GM10248 (cell line): ENCODE results near the gene CAMTA1.

Source experiments
- CTCF ChIA-PET: fragments of 300-600 bp; sonication (Branson Sonifier 250); formaldehyde crosslinking; extraction: SDS; loops from one replicate; lab custom pipeline; 2021; ENCODE audit warnings: antibody characterized with exemption; lab: Yijun Ruan, JAX
- POLR2A ChIA-PET: fragments of 350-650 bp; sonication (Branson Sonifier 250); formaldehyde crosslinking; extraction: SDS; loops from one replicate; lab custom pipeline; 2020; ENCODE audit warnings: antibody characterized with exemption; lab: Yijun Ruan, JAX
- DNase-seq: peaks from one replicate; pipeline ENCODE4 v3.0.0; 2012; ENCODE audit errors: extremely low spot score
- CTCF ChIP-seq: IDR thresholded peaks from 2 replicates; pipeline ENCODE4 v1.5.1; 2012; ENCODE audit warnings: mild to moderate bottlenecking, low read depth; ENCODE audit errors: extremely low read depth, missing control alignments, control extremely low read depth

Gene CAMTA1

GRCh38 chr1:6941786-6942185 lies 156.5 kb downstream of the CAMTA1 start:
- POLR2A ChIA-PET = no interaction called here
- DNase-seq = no peak
- CTCF ChIA-PET = no interaction called here
- TF ChIP-seq CTCF = no peak

GRCh38 chr1:6942990-6943389 lies 157.7 kb downstream of the CAMTA1 start:
- CTCF ChIA-PET = no interaction called here
- no peak for TF ChIP-seq CTCF
- POLR2A ChIA-PET = no interaction called here
- no peak for DNase-seq

GRCh38 chr1:6944434-6944833 lies 159.2 kb downstream of the CAMTA1 start:
- DNase-seq = no peak
- no peak for TF ChIP-seq CTCF
- ChIA-PET CTCF (no interaction called here), POLR2A (no interaction called here)

- ChIA-PET POLR2A (no interaction called here), CTCF (no interaction called here)
- no peak for DNase-seq
- TF ChIP-seq CTCF = no peak
These were observed 162.7 kb downstream of the CAMTA1 start for GRCh38 chr1:6947952-6948351.

GRCh38 chr1:6948416-6948815 lies 163.2 kb downstream of the CAMTA1 start:
- no peak for DNase-seq
- POLR2A ChIA-PET = no interaction called here
- no peak for TF ChIP-seq CTCF
- CTCF ChIA-PET = no interaction called here

GRCh38 chr1:6948861-6949260 lies 163.6 kb downstream of the CAMTA1 start:
- TF ChIP-seq CTCF = no peak
- ChIA-PET CTCF (no interaction called here), POLR2A (no interaction called here)
- DNase-seq = no peak

GRCh38 chr1:6950001-6950765 lies 164.9 kb downstream of the CAMTA1 start:
- CTCF ChIA-PET = no interaction called here
- POLR2A ChIA-PET = no interaction called here
- no peak for TF ChIP-seq CTCF
- DNase-seq = no peak
